Activated CD4-positive, alpha-beta T cell treated with anti-CD3 and anti-CD28 coated beads, Interleukin-2, amount 50 U/mL, for 16 hours (primary cell): ENCODE measurements around the gene PHRF1.

Experiments
- DNase-seq: peaks from one replicate; pipeline ENCODE4 v3.0.0-alpha.2; 2020

Gene PHRF1, protein sequence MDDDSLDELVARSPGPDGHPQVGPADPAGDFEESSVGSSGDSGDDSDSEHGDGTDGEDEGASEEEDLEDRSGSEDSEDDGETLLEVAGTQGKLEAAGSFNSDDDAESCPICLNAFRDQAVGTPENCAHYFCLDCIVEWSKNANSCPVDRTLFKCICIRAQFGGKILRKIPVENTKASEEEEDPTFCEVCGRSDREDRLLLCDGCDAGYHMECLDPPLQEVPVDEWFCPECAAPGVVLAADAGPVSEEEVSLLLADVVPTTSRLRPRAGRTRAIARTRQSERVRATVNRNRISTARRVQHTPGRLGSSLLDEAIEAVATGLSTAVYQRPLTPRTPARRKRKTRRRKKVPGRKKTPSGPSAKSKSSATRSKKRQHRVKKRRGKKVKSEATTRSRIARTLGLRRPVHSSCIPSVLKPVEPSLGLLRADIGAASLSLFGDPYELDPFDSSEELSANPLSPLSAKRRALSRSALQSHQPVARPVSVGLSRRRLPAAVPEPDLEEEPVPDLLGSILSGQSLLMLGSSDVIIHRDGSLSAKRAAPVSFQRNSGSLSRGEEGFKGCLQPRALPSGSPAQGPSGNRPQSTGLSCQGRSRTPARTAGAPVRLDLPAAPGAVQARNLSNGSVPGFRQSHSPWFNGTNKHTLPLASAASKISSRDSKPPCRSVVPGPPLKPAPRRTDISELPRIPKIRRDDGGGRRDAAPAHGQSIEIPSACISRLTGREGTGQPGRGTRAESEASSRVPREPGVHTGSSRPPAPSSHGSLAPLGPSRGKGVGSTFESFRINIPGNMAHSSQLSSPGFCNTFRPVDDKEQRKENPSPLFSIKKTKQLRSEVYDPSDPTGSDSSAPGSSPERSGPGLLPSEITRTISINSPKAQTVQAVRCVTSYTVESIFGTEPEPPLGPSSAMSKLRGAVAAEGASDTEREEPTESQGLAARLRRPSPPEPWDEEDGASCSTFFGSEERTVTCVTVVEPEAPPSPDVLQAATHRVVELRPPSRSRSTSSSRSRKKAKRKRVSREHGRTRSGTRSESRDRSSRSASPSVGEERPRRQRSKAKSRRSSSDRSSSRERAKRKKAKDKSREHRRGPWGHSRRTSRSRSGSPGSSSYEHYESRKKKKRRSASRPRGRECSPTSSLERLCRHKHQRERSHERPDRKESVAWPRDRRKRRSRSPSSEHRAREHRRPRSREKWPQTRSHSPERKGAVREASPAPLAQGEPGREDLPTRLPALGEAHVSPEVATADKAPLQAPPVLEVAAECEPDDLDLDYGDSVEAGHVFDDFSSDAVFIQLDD (N-terminal part only)

DNA sequence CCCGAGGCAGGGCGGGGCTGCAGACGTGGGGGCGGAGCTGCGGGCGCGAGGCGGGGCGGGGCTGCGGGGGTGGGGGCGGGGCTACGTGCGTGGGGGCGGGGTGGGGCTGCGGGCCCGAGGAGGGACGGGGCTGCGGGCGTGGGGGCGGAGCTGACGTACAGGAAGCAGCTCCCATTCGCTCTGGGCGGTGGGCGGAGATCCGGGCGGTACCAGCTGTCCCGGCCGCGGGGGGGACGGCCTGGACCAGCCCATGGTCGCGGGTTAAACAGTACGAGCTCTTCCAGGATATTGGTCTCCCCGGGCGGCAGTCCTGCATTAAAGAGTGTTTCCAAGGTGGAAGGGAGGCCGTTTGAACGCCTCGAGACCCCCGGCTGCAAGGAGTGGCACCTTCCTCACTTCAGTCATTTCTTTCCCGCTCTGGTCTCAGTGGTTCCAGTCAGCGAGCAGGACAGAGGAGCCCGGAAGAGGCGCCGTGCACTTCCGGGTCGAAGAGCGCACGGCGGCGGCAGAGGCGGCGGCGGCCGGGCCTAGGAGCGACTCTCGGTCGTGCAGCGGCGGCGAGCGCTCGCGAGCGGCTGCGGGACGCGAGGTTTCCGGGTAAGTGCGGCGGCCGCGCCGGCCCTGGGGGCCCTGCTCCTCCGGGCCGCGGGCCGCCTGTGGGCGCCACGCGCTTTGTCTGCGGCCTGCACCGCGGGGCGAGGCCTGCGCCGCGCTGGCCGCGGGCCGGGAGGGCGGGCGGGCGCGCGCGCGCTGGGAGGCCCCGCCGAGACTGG is at the start of gene PHRF1:
Gene PHRF1, plus strand, starts transcription at position 475 of the 773 bp plus-strand sequence. CDS start 5,043 bp downstream, outside the sequence.
- DNase-seq = peak; percentile 93

- no peak for DNase-seq
Observed at GRCh38 chr11:528166-528814, 48.0 kb upstream of the PHRF1 start.

GRCh38 chr11:528815-529727 is 47.2 kb upstream of the PHRF1 start:
- DNase-seq = no peak

DNA sequence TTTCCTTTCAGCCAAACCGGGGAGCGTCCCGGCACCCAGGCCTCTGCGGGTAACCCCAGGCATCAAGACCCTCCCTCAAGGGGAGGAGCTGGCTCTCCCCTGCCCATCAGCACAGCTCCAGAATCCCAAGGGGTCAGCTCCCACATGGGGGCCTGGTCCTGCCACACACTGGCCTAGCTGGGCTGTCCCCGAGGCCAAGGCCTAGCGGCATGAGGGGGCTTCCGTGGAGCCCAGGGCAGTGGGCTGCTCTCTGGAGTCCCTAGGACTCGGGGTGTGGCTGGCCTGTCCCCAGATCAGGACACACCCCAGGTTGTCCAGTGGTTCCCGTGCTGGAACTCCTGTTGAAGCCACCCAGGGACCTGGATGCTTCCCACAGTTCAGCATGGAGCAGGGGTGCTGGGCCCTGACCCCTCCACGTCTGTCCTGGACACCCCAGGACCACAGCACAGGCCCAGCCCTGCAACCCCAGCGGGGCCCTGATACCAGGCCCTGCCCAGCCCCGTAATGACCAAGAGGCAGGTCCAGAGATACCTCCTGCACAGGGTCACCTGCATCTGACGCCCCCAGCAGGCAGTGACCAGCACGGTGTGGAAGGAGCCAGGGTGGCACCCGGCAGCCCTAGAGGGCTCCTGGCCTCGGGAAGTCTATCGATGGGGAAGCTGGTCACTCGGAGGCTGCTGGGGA is 46.4 kb upstream of the PHRF1 start:
- no peak for DNase-seq

DNA sequence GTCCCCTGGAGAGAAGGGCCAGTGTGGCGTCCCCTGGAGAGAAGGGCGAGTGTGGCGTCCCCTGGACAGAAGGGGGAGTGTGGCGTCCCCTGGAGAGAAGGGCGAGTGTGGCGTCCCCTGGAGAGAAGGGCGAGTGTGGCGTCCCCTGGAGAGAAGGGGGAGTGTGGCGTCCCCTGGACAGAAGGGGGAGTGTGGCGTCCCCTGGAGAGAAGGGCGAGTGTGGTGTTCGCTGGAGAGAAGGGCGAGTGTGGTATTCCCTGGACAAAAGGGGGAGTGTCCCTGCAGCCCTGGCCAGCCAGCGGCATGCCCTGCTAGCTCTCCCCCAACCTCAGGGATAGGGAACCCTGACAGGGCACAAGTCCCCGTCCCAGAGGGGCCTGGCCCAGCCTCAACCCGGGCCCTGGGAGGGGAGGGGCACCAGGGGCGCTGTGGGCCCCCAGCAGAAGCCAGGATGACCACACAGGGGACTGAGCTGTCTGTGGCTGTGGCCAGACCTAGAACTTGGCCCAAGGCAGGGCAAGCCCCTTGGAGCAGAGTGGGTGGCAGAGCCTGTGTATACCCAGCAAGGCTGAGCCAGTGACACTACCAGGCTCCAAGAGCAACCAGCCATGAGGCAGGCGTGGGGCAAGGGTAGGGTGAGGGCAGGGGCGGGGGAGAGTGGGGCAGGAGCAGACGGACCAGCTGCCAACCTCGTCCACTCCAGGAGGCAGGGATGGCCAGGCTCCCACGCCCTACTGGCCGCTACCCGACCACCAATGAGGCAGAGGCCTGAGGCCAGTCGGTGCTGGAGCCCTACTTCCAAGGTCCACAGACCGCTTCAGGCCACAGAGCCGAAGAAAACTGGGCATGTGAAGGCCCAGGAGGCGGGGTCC is 45.1 kb upstream of the PHRF1 start:
- DNase-seq = no peak

DNA sequence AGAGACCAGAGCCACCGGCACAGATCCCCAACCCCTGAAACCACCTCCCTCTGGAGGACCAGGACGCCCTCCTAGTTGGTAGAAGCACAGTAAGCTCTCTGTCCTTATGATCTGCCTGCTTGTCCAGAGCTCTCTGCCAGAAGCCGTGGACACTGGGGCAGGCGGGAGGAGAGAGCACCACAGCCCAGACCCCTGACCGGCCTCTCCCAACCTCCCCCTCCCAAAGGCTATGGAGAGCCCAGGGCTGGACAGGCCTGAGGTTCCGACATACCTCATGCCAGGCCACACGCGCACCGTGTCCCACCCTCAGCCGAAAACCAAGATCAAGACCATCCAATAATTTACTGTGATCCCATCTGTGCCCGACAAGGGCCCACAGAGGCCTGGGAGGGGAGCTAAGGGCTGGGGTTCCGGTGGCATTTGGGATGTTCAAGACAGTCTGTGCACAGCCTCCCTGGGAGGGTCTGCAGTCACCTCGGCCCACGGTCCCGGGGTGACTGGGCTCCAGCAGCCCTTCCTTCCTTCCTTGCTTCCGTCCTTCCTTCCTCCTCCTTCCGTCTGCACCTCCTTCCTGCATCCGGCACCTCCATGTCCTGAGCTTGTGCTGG is 44.2 kb upstream of the PHRF1 start:
- no peak for DNase-seq

- DNase-seq = no peak
Observed at GRCh38 chr11:532527-532985, 43.7 kb upstream of the PHRF1 start.

DNA sequence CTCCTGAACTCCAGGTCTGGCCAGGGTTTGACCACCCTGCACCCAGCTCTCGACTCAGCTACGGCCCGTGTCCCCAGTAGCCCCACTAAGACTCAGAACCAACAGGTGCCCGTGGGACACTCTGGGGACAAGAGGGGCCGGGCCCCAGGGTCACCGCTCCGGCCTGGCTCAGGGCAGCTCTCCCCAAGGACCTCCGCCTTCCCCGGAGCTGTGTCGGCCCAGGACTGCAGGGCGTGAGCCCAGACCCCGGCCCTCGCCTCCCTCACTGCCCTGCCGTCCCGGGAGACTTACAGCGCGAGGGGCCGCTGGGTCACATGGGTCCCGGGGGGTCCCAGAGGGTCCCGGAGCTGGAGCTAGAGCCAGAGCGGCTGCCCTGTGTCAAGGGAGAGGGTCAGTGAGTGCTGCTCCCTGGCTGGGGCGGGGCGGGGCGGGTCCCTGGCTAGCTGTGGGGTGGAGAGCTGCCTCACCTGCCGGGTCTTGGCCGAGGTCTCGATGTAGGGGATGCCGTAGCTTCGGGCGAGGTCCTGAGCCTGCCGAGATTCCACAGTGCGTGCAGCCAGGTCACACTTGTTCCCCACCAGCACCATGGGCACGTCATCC is 43.2 kb upstream of the PHRF1 start:
- no peak for DNase-seq

DNA sequence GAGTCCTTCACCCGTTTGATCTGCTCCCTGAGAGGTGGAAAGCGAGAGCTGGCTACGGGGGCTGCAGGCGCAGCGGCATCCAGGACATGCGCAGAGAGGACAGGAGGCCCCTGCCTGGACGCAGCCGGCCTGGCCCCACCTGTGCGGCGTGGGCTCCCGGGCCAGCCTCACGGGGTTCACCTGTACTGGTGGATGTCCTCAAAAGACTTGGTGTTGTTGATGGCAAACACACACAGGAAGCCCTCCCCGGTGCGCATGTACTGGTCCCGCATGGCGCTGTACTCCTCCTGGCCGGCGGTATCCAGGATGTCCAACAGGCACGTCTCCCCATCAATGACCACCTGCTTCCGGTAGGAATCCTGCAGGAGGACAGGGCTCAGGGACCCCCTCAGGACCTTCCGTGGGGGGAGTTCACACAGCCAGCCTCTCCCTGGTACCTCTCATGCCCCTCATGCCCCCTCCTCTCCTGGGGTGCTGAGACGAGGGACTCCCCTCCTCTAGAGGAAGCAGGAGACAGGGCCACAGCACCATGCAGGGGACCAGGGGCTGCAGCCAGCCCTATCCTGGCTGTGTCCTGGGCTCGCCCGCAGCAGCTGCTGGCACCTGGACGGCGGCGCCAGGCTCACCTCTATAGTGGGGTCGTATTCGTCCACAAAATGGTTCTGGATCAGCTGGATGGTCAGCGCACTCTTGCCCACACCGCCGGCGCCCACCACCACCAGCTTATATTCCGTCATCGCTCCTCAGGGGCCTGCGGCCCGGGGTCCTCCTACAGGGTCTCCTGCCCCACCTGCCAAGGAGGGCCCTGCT is 42.5 kb upstream of the PHRF1 start:
- no peak for DNase-seq

GRCh38 chr11:534396-535209 is 41.7 kb upstream of the PHRF1 start:
- peak; percentile 45 for DNase-seq

GRCh38 chr11:535210-535518 is 41.1 kb upstream of the PHRF1 start:
- no peak for DNase-seq

DNA sequence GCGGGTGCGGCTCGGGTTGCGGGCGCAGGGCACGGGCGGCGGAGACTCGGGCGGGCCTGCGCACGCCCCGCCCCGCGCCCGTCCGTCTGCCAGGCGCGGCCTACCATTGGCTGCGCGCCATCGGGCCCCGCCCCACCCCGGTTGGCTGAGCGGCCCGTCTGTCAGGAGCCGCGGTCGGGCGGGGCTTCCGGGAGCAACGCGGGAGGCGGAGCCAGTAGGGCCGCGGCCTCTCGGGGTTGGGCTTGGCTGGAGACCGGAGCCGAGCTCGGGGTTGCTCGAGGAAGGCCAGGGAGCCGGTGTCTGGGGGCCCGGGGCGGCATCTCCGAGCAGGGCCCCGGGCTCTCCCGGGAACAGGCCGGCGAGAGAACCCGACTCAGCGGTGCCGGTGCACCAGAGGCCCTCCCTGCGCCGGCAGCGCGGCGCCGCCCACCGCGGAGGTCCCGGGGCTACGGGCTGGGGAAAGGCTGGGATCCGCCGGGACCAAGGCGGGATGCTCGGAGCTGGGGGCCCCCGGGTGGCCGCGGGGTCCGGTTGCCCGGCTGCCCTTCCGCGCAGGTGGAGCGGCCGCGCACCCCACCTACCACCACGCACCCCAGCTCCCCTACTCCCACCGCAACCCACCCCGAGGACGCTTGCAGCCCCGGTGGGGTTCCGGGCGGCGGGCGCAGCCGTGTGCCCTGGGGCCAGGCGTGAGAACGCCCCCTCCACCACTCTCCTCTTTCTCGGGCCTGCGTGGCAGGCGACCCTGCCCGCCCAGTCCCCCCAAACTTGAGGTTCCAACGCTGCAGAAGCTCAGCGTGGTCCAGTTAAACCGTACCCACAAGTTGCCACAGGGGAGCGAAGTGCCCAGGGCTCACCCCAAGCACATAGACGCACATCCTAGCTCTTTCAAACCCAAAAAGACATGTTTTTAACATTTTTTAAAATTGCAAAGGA is 40.5 kb upstream of the PHRF1 start, which contains the start of gene HRAS:
Gene HRAS, minus strand, starts transcription at position 58 of the 936 bp plus-strand sequence.
- peak; percentile 94 for DNase-seq

GRCh38 chr11:536841-537621 is 39.2 kb upstream of the PHRF1 start, which contains the start of gene LRRC56:
Gene LRRC56, plus strand, starts transcription at chr11:537527. Its CDS starts 3,158 bp downstream, at chr11:540685.
- peak; percentile 90 for DNase-seq
